Heart left ventricle (tissue), 16 donors: ENCODE measurements around the gene MYL6. TPM values are rescaled to one million over a fixed set of nuclear protein-coding genes. Genes with fewer than 3 reads are reported as not detected.

Experiments
- ATAC-seq, 4 donors: fragments of 200-7000 bp; cut with Tn5 transposase; one replicate each; pipeline ENCODE4 v1.9.1; 2020 to 2022; ENCODE audit warnings: moderate library complexity in 4 of 4, mild to moderate bottlenecking in 3 of 4, moderate number of reproducible peaks in 1 of 4
- DNase-seq, 5 donors: peaks; one replicate each; pipeline ENCODE4 v3.0.0-alpha.2; 2020
- H3K27ac ChIP-seq, 12 donors: fragments of 200-600 bp; sonication (generic) in 4 of 12; one replicate each; pipeline versions ENCODE4 v1.5.0 to v1.8.0; 2016 to 2022; ENCODE audit warnings: mild to moderate bottlenecking in 2 of 12
- H3K27me3 ChIP-seq, 9 donors: fragments of 200-600 bp; sonication (generic) in 2 of 9; one replicate each; pipeline versions ENCODE4 v1.5.1 to v1.8.0; 2016 to 2022; ENCODE audit warnings: mild to moderate bottlenecking in 3 of 9
- H3K36me3 ChIP-seq, 9 donors: fragments of 200-600 bp; sonication (generic) in 2 of 9; one replicate each; pipeline versions ENCODE4 v1.5.0 to v1.8.0; 2018 to 2022; ENCODE audit warnings: mild to moderate bottlenecking in 2 of 9
- H3K4me1 ChIP-seq, 12 donors: fragments of 200-600 bp; sonication (generic) in 4 of 12; one replicate each; pipeline versions ENCODE4 v1.5.0 to v1.8.0; 2016 to 2022; ENCODE audit warnings: mild to moderate bottlenecking in 3 of 12
- H3K4me3 ChIP-seq, 12 donors: fragments of 200-600 bp; sonication (generic) in 4 of 12; one replicate each; pipeline versions ENCODE4 v1.5.0 to v1.8.0; 2017 to 2022; ENCODE audit warnings: mild to moderate bottlenecking in 9 of 12, moderate library complexity in 4 of 12
- H3K9me3 ChIP-seq, 12 donors: fragments of 200-600 bp; sonication (generic) in 4 of 12; one replicate each; pipeline versions ENCODE4 v1.5.0 to v1.8.0; 2016 to 2022; ENCODE audit warnings: mild to moderate bottlenecking in 1 of 12
- CTCF ChIP-seq, 12 donors: fragments of 200-600 bp; sonication (generic) in 4 of 12; IDR thresholded peaks; one replicate each; pipeline versions ENCODE4 v1.5.0 to v1.8.0; 2018 to 2022; ENCODE audit warnings: antibody characterized with exemption in 12 of 12, mild to moderate bottlenecking in 5 of 12
- POLR2A ChIP-seq, 2 donors: fragments of 450-650 bp; IDR thresholded peaks; one replicate each; pipeline ENCODE4 v1.6.1; 2017; ENCODE audit warnings: antibody characterized with exemption in 2 of 2, mild to moderate bottlenecking in 2 of 2, moderate library complexity in 2 of 2
- WGBS, 4 donors: extraction: QIAGEN DNeasy Blood & Tissue Kit in 2 of 4; methylation state at CpG; one replicate each; pipeline versions ENCODE4 v1.1.5 to v1.1.7; 2013 to 2018; 5-methylcytosine and 5-hydroxymethylcytosine counted together
- intact Hi-C, 10 donors: fragments of 100-400 bp; cut with DNase I; formaldehyde crosslinking; loops; one replicate each; pipeline versions ENCODE4 v1.11.1 to v1.14.2; 2022
- polyA plus RNA-seq, 2 donors: library from polyadenylated mRNA; stranded (reverse); fragments of 200-250 nt; gene quantifications; one replicate each; pipeline ENCODE4 v1.2.3, GENCODE V29; 2013
- total RNA-seq, 9 donors: library from RNA; depleted of rRNA in 2 of 9; stranded (reverse); fragments of >200 nt in 2 of 9; fragmentation: NEBNext Ultra II Directional in 3 of 9; extraction: Animal tissue kit (Norgen Biotek cat#: 25700) in 3 of 9; gene quantifications; one replicate each; pipeline versions ENCODE4 v1.1.0 to v1.2.4, GENCODE V29; 2016 to 2023
- donor health status: ischemic (EF 13 %, LVEDD 7.1; RV severe dilation, severe dysfunction).
- donor health status: healthy with polysubstance abuse.
- donor health status: DM: no; HTN: yes; CAD: no.
- donor health status: DM: no; HTN: no; CAD: no.
- donor health status: ischemic (EF 25% LVEDD 6.9; RV normal size, moderate dysfunction).
- donor health status: ischemic (EF 25% LVEDD 5.7; RV mildly dilated, moderate dysfunction).
- donor health status: healthy.
- donor health status: DM: yes; HTN: yes; CAD: no.
- donor health status: ischemic (EF 35%, LVEDD 5.7; RV mildly dilated, moderate dysfunction).
- donor health status: nonischemic (EF 11% LVEDD 7.7; RV severe dilation, severe dysfunction).
- donor health status: DM: yes; HTN: yes; CAD: no.
- donor health status: PGD.
- donor health status: ischemic (EF 29% LVEDD 5.4; RV normal size, mild dysfunction).
- donor health status: nonischemic (EF 23%, LVEDD 6.1; RV moderate dilation, normal function).

MYL6 gene
- total and polyA plus RNA-seq, 11 donors: 355 to 1,383 (median 718) TPM

- peaks cover 0 to 60% (median 32%) of the 10 kb centered on the region in 12 donors for H3K4me1 ChIP-seq
- peak in 1 of 5 donors; percentile 30 for DNase-seq
- no peaks in the 10 kb centered on the region for H3K9me3 ChIP-seq
- no peaks in the 10 kb centered on the region for H3K27me3 ChIP-seq
- peak overlapping the region in 11 of 12 donors; percentile 0 to 98 (median 68) for H3K27ac ChIP-seq
- WGBS, 4 donors: 86 to 91% (median 87%) methylated on average over 17 of the region's 17 CpGs
- no peak for ATAC-seq
- intact Hi-C loops: loop anchor here in 5 of 10 donors (2.0 to 10.0 kb wide), 5 partner anchors 37 to 344 kb away; partner anchors contain the start of genes SPRYD4 (in 4 of the 5), CNPY2 (in 1 of the 5) and MYL6 (in 1 of the 5)
- H3K36me3 ChIP-seq: peaks cover 0 to 40% (median 19%) of the 10 kb centered on the region in 9 donors
- no peak overlapping the region for H3K4me3 ChIP-seq
- no peak for TF ChIP-seq CTCF (IDR thresholded peaks at IDR 0.05)
- TF ChIP-seq POLR2A (IDR thresholded peaks at IDR 0.05): no peak
These were observed 37.9 kb upstream of the MYL6 start for GRCh38 chr12:56120158-56120846.

- H3K9me3 ChIP-seq: no peaks in the 10 kb centered on the region
- ATAC-seq (no peak), DNase-seq (no peak)
- intact Hi-C loops: loop anchor here in 5 of 10 donors (2.0 to 10.0 kb wide), 5 partner anchors 36 to 343 kb away; partner anchors contain the start of genes SPRYD4 (in 4 of the 5), CNPY2 (in 1 of the 5) and MYL6 (in 1 of the 5)
- H3K36me3 ChIP-seq: peaks cover 0 to 40% (median 19%) of the 10 kb centered on the region in 9 donors
- H3K4me1 ChIP-seq: peaks cover under 1 to 66% (median 37%) of the 10 kb centered on the region in 12 donors
- no peak overlapping the region for H3K4me3 ChIP-seq
- 76 to 96% (median 84%) methylated on average over 6 to 11 of the region's 11 CpGs for WGBS, 4 donors
- peak overlapping the region in 3 of 12 donors; percentile 11 to 31 (median 17) for H3K27ac ChIP-seq
- TF ChIP-seq POLR2A (IDR thresholded peaks at IDR 0.05) (no peak), CTCF (IDR thresholded peaks at IDR 0.05) (no peak)
- H3K27me3 ChIP-seq: no peaks in the 10 kb centered on the region
These were observed 36.8 kb upstream of the MYL6 start for GRCh38 chr12:56121204-56121870.

GRCh38 chr12:56122637-56123036 lies 35.5 kb upstream of the MYL6 start:
- Histone ChIP-seq H3K27me3 (no peaks in the 10 kb centered on the region), H3K27ac (peak overlapping the region in 8 of 12 donors; percentile 5 to 65 (median 30)), H3K9me3 (no peaks in the 10 kb centered on the region), H3K36me3 (peaks cover 0 to 40% (median 19%) of the 10 kb centered on the region in 9 donors), H3K4me1 (peaks cover 8 to 78% (median 49%) of the 10 kb centered on the region in 12 donors), H3K4me3 (no peak overlapping the region)
- intact Hi-C loops: loop anchor here in 5 of 10 donors (5.0 to 10.0 kb wide), 4 partner anchors 35 to 342 kb away; partner anchors contain the start of genes SPRYD4 (in 4 of the 5), CNPY2 (in 1 of the 5) and MYL6 (in 1 of the 5)
- TF ChIP-seq CTCF (IDR thresholded peaks at IDR 0.05): no peak
- no peak for TF ChIP-seq POLR2A (IDR thresholded peaks at IDR 0.05)
- 51 to 72% (median 55%) methylated on average over 2 of the region's 2 CpGs for WGBS, 4 donors
- ATAC-seq (no peak), DNase-seq (no peak)

GRCh38 chr12:56124133-56124532 lies 34.0 kb upstream of the MYL6 start:
- no peaks in the 10 kb centered on the region for H3K27me3 ChIP-seq
- TF ChIP-seq POLR2A (IDR thresholded peaks at IDR 0.05): no peak
- TF ChIP-seq CTCF (IDR thresholded peaks at IDR 0.05): no peak
- ATAC-seq: no peak
- H3K4me3 ChIP-seq: no peak overlapping the region
- no peak for DNase-seq
- H3K27ac ChIP-seq: no peak overlapping the region
- intact Hi-C loops: loop anchor here in 5 of 10 donors (5.0 to 10.0 kb wide), 4 partner anchors 33 to 341 kb away; partner anchors contain the start of genes SPRYD4 (in 4 of the 5), CNPY2 (in 1 of the 5) and MYL6 (in 1 of the 5)
- H3K9me3 ChIP-seq: no peaks in the 10 kb centered on the region
- H3K4me1 ChIP-seq: peaks cover 8 to 77% (median 42%) of the 10 kb centered on the region in 12 donors
- WGBS, 4 donors: 84 to 87% (median 86%) methylated on average over 4 of the region's 4 CpGs
- H3K36me3 ChIP-seq: peaks cover 0 to 40% (median 19%) of the 10 kb centered on the region in 9 donors
